ENCODE results near the gene MICALL1.

MICALL1 gene

DNA sequence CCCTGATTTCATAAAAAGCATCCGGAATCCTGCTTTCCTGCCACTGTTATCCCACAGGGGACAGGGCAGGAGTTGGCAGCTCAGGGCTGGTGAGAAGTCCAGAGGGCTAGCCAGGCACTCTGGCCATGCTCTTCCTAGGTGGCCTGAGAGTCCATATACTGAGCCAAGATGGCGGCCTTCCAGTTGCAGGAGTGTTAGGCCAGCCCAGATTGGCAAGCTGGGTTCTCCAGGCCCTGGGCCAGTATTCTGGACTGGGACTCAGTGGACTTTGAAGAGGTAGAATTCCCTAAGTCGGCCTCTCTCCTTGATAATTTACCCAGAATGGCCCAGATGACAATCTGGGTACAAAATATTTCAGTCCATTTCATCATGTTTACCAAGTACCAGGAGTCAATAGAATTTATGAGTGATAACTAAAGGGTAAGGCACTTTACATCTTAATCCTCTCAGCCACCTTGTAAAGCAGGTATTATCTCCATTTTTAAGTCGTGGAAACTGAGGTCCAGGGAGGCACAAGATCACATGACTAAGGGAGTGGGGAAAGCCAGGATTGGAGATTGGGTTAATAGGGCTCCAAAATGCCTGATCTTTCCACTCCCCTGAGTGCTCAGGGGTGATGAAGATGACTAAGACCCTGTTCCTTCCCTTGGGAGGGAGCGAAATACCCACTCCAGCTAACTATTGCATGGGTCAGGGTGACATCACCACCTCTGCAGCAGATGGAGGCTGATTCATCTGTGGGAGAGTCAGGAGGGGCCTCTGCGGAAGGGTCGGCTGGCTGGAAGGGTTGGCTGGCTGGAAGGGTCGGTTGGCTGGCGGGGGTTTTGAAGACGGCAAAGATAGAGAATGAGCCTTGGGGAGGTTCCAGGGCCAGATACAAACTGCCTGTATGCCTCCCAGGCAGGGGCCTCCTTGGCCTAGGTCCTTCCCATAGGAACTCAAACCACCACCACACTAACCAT is 1.2 kb upstream of the MICALL1 start:
- DNase-seq (ENCODE audit: low spot score), result no peak

DNA sequence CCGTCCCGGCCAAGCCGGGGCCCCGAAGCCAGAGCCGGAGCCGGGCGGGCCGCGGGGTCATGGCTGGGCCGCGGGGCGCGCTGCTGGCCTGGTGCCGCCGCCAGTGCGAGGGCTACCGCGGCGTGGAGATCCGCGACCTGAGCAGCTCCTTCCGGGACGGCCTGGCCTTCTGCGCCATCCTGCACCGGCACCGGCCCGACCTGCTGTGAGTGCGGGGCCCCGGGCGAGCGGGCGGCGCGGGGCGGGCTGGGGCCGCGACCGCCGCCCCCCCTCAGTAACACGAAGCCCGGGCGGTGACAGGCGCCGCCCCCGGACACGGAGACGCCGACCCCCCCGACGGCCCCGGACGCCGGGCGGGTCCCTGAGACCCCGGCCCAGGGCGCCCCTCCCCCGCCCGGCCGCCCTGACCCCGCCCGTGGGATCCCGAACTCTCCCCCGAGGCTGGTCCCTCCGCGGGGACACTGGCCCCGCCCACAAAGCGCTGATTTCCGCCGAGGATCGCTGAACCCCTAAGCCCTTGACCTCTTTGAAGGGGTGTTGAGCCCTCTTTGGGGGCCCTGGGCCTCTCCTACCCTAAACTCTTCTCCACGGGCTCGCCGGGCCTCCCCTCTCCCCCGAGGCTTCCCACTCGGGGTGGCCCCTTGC is 389 bp downstream of the MICALL1 start:
- peak; percentile 47 for DNase-seq (ENCODE audit: low spot score)

DNA sequence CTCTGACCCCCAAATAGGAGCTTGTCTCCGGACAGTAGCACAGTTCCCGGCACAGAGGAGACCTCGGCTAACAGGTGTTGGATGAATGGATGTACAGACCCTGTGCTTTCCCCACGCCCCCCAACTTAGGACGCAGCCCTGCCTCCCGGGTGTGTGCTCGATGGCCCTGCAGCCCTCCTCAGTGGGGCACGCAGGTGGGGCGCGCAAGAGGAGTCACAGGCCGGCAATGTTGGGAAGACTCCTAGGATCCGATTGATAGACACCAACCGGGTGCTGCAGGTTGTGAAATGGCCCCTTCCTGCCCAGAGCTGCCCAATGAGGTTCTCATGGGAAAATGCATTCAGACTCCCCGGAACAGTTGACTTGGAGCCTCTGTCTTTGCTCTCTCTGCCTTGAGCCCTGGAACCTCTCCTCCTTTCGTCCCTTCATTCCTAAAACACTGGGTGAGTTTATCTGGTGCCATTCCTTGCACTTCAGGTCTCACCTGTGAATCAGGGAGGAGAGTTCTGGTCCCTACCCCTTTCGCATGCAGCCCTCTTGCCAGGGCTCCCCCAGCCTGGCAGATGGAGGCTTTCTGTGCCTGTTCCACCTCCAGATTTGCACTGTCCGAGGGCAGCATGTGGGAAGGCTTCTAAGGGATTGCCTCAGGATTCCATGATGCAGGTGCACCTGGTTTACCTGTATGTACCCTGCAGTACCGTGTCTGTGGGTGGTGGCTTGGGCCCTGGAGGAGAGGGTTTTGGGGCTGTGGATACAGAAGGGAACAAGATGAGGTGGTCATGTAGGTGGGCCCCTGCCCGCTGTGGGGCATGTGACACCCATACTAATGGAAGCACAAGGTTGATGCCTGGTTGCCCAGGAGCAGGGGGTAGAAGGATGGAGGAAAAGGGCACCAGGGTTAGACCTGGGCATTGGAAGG is 1.2 kb downstream of the MICALL1 start:
- no peak for DNase-seq (ENCODE audit: low spot score)

DNA sequence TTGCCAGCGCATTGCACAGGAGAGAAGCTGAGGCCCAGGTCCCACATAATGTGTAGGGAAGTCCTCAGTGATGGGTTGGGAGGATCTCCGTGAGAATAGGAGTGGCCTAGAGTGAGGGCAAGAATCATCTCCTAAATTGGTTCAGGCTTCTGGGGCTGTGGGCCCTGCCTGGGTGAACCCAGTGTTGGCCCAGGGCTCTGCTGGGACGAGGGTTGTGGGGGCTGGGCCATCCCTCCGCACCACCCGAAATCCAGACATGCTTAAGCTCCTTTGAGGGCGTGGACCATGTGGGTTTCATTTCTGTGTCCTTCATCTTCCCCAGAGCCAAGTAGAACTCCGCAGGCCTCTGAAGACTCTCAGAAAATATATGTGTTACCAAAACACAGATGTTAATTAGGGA is 3.7 kb downstream of the MICALL1 start:
- no peak for DNase-seq (ENCODE audit: low spot score)

DNA sequence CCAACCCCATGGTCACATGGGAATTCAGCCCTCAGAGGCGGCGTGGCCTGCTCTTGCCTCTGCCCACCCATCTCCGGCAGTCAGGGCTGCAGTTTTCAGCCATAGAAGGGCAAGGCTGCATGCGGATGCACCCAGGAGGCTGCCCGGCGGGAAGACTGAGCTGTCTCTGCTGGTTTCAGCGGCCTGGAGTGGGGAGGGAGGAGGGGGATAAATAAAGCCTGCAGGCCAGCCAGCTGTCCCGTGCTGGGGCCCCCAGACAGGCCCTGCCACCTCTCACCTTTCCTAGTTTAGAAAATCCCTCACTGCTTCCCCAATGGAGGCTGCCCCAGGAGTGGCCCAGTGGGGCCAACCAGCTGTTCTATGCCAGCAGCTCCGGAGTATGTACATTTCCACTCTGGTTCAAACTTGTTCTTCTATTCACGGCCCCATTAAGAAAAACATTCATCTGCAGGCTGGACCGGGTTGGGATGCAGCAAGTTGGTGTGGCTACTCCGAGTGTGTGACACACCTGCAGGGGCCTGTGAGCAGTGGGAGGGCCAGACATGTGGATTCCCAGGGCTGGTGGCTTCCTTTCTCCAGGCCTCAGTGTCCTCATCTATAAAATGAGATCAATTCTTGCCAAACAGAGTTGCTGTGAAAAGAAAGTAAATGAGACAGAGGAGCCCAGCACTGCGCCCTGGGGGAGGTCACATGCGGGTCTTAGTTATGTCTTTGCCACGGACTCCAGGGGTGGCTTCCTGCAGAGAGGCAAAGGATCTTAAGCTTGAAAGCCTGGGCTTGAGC is 5.0 kb downstream of the MICALL1 start:
- no peak for DNase-seq (ENCODE audit: low spot score)

DNA sequence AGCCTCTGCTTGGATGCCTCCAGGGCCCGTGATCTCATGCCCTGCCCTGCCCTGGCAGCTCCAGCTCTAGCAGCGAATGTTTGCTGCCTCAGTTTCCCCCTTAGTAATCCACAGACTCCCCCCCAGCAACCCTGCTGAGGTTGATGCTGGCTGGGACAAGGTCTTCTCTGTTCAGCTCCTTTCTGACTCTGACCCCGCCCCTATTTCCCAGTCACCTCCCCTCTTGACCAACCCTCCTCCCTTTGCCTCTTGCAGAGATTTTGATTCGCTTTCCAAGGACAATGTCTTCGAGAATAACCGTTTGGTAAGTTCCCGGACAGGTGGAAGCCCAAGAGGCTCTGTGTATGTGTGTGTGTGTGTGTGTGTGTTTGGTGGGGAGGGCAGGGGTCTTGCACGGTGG is 5.6 kb downstream of the MICALL1 start:
- DNase-seq (ENCODE audit: low spot score), result no peak

DNA sequence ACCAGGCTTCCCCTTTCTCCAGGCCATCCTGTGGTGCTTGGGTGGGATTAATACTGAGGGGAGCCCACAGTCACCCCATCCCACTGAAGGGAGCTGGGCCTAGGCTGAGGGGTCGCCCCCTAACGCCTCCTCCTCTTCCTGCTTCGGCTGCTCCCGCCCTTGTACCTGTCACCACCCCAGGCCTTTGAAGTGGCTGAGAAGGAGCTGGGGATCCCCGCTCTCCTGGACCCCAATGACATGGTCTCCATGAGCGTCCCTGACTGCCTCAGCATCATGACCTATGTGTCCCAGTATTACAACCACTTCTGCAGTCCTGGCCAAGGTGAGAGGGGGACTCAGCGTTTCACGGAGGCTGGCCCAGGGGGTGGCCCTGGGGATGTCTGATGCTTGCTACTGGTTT is 6.1 kb downstream of the MICALL1 start:
- no peak for DNase-seq (ENCODE audit: low spot score)

DNA sequence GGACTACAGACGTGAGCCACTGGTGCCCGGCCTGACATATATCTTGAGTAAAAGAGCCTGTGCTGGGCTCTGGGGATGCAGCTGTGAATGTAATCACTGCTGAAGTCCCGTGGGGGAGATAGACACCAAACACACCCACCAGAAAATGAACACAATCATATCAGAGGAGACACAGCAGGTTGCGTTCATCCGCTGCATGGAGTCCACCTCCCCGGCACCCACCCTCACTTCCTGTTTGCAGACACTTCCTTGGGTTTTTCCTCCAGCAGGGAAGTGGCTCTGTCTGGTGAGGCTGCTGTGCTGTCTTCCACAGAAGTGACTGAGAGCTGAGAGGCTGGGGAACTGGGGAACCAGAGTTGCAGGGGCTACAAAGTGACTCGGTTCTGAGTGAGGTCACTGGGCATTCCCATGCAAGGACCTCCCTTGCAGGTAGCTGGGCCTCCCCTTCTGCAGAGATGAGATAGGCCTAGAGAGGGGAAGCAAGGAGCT is 7.2 kb downstream of the MICALL1 start:
- no peak for DNase-seq (ENCODE audit: low spot score)

DNA sequence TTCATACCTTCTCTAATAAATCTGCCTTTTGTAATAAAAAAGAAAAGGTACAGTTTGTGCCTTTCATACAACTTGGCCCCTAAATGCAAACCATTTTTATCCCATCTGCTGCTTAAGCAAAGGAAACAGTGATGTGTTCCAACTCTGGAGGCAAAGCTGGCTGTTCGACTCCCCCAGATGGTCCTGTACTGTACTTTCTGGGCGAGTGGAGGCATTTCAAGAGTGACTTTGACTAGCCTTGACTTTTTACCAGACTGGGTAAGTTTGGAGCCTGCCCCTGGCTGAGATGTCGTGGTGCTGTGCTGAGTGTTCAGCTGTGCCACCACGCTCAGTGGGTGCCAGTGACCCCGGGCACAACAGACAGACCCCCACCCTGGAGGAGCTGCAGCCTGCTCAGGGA is 10.2 kb downstream of the MICALL1 start:
- no peak for DNase-seq (ENCODE audit: low spot score)

DNA sequence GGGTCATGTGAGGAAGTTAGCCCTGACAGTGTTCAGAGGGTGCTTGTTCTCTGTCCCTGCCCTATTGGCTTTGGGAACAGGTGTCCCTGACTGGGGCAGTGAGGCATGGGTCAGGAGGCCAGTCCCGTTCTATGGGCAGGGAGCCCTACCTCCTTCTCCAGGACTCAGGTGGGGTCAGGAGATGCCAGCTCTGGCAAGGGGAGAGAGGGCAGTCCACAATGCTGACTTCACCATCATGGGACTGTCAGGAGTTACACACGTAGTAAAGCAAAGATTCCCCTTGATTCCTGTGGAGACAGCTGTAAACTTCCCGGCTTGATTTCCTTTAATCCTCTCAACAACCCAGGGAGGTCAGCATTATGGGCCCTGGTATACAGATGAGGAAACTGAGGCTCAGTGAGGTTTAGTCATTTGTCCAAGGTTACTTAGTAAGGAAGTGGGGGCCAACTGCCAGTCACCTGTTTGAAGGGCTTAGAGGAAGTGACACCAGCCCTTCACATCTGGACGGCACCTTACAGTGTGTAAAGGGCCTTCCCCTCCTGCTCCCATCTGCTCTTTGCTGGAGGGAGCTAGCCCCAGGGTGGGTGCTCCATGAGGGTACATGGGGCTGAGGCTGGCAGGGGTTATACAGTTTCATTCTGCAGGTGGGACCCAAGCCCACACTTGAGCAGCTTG is 11.9 kb downstream of the MICALL1 start:
- DNase-seq (ENCODE audit: low spot score), result no peak

DNA sequence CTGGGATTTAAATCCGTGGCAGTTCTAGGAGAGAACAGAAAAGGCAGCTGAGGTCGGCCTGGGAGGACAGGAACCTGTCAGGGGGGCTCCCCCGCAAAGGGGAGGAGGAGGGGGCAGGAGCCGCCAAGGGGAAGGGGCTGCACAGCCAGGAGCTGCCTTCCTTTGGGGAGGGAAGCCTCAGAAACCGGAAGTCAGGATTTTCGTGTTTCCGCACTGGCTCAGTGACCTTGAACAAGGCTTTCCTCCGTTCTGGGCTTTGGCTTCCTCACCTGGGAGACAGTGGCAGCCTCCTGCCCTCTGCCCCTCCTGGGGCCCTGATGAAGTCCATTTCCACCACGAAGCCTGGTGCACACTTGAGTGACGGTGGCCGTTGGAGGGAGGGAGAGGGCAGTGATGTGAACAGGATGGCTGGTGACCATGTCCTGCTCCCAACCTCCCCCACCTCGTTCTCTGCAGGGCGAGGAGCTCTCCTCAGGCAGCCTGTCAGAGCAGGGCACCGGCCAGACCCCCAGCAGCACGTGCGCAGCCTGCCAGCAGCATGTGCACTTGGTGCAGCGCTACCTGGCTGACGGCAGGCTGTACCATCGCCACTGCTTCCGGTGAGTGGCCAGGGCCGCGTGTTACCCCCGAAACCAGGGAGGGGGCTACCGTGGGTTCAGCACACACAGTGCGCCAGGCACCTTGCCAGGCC is 12.6 kb downstream of the MICALL1 start:
- no peak for DNase-seq (ENCODE audit: low spot score)

DNA sequence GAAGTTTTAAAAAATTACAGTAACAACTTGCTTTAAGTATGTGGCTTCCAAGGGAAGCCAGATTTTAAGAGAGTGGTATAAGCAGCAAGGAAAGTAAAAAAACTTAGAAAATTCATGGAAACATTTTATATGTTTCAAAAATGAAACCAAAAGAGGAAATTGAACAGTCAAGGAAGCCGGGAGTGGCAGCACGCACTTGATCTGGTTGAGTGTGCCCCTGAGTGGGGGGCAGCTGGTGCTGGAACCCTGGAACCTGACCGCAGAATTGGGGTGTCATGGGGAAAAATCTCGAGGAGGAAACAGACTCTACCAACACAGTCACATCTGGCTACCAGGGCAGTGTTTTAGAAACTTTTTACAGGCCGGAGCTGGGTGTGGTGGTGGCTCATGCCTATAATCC is 14.0 kb downstream of the MICALL1 start:
- DNase-seq (ENCODE audit: low spot score), result peak; percentile 24

DNA sequence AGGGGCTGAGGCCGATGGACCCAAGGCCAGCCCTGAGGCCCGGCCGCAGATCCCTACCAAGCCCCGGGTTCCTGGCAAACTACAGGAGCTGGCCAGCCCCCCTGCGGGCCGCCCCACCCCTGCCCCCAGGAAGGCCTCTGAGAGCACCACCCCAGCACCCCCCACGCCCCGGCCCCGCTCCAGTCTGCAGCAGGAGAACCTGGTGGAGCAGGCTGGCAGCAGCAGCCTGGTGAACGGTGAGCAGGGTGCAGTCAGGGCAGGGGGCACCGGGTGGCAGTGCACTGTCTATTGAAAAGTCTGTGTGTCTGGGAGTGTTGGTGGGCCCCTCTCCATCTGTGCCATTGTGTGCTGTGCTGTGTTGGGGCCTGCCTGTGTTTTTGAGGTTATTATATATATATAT is 16.1 kb downstream of the MICALL1 start:
- no peak for DNase-seq (ENCODE audit: low spot score)

DNA sequence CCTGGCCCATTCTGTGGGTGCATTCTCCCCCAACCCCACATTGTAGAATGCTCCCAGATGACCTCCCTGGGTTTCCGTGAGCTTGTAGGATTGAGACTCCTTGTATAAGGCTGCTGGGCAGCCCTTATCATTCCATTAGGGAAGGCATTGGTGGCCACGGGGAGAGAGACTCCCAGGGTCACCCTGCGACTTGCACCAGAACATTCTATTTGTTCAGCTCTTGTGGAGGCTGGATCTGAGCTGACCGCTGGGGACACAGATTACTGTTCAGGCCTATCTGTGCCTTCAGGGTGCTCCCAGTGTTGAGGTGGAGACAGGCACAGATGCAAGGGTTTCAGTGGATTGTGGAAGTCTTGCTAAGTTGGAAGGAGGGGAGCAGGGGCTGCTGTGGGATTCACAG is 17.8 kb downstream of the MICALL1 start:
- no peak for DNase-seq (ENCODE audit: low spot score)

DNA sequence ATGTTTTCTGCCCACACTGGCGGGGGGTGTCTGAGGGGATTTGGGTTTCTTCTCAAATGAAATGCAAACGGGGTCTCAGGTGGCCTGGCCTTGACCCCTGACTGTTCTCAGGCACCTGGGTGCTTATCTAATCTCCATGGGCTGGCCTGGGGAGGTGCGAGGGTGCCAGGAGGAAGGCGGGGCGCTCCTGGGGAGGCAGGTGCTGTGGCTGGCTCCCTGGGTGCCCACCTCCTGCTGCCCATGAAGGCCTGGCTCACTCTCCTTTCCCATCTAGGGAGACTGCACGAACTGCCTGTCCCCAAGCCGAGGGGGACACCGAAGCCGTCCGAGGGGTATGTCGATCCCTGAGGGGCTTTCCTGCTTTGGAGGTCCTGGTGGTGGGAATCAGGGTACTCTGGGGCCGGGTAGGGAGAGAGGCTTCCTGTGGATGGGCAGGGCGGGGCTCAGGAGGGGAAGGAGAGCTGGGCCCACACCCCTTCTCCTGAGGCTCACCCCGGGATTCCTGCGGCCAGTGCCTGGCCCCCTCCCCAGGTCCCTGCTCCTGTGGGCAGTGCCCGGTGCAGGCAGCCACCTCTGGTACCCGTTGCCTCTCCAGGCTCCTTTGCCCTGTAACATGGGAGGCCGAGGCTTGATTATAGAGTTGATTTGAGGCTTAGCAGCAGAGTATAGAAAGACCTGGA is 18.4 kb downstream of the MICALL1 start:
- DNase-seq (ENCODE audit: low spot score), result no peak

DNA sequence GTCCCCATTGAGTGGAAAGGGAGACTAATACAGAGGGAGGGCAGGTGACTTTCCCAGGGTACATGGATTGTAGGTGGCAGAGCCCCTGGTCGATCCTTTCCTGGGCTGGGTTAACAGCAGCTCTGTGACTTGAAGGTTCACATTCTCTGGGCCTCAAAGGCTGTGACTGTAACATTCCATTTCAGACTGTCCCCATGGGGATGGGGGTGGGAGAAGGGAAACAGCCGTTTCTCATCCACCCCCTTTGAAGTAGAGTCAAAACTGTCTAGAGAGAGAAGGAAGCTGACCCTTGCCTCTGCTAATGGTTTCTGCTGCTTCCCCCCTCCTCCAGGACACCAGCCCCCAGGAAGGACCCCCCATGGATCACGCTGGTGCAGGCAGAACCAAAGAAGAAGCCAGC is 19.2 kb downstream of the MICALL1 start:
- no peak for DNase-seq (ENCODE audit: low spot score)

DNA sequence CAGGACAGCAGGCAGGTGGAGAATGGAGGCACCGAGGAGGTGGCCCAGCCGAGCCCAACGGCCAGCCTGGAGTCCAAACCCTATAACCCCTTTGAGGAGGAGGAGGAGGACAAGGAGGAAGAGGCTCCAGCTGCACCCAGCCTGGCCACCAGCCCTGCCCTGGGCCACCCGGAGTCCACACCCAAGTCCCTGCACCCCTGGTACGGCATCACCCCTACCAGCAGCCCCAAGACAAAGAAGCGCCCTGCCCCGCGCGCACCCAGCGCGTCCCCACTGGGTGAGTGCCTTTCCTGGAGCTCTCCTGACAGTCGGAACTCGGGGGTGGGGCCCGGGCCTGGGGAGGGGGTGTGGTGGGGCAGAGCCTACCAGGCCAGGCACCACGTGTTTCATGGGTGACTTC is 19.7 kb downstream of the MICALL1 start:
- no peak for DNase-seq (ENCODE audit: low spot score)

DNA sequence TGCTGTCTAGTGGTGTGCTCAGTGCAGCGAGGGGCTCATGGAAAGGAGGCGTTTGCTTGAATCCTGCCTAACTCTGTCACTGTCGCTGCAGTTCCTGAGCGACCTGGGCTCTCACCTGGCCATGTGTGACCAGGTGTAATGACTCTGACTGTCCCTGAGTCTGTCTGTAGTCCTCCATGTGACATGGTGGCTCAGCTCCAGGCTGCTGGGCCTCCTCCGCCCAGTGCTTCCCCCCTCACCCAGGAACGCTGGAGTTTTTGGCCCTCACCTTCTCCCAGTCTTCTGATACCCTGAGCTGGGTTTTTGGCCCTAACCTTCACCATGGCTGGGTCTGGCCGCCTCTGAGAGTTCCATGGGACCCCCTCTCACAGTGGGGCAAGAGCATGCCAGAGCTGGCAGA is 20.3 kb downstream of the MICALL1 start:
- DNase-seq (ENCODE audit: low spot score), result no peak

DNA sequence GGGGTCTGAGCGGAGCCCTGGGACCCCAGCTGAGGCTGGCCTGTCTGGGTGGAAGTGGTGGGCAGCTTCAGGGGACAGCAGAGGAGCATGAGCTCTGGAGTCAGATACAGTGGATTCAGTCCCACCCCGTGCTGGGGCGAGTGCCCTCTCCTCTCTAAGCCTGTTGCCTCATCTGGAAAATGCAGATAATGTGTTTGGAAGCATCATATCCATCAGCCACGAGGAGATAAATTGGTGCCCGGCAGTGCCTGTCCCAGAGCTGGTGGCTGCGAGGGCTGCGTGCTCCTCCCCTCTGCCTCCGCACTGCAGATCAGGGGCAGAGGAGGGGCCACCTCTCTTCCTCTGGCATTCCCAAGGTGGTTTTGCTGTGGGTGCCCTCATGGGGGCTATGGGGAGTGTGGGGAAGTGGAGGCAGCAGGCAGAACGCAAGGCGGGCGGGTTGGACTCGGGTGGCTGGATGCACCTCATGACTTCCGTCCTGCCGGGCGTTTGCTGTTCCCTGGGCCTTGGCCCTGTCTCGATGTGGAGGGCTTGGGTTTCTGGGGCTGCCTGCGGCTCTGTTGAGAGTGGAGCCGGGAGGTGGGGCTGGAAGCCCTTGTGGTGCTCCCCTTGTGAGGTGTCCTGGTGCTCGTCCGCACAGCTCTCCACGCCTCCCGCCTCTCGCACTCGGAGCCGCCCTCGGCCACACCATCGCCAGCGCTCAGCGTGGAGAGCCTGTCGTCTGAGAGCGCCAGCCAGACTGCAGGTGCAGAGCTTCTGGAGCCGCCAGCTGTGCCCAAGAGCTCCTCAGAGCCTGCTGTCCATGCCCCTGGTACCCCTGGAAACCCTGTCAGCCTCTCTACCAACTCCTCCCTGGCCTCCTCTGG is 20.9 kb downstream of the MICALL1 start:
- DNase-seq (ENCODE audit: low spot score), result no peak

All from germinal center (tissue), 1 donor.